Fibroblast of skin of left quadriceps (primary cell): Measurements from ENCODE around the gene RNF39.
A peak's percentile ranks its signal among the peaks of the same experiment; 100 is the strongest.
"Not testable (repeated sequence)": the region's sequence is repeated elsewhere in the genome, so short reads cannot be mapped to it uniquely, and the experiment has no call there.

Experiments
- DNase-seq, 2 experiments: peaks; one replicate each; pipeline ENCODE4 v3.0.0-alpha.2; 2013; ENCODE audit warnings: low read depth in 2 of 2

RNF39 gene

DNA sequence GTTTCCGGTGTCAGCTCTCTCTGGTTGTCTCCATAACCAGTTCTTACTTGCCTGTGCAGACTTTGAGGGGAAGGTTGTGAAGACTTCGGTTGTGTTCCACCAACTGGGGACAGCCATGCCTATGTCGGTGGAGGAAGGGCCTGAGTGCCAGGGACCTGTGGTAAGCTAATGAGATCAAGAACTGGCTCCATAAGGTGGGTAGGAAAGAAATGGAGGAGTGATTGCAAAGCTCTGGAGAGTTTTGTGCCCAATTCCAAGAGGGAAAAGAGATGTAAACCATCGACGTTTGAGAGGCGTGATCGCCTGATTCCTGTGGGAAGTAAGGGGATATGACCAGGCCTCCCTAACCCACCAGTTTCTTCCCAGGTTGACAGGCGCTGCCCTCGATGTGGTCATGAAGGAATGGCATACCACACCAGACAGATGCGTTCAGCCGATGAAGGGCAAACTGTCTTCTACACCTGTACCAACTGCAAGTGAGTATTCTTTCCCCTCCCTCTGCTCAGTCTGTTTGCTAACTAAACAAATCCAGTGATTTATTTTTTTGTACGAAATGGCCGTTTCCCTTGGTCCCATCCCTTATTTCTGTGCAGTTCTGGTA, 13.6 kb downstream of the RNF39 start:
- DNase-seq = no peak

DNA sequence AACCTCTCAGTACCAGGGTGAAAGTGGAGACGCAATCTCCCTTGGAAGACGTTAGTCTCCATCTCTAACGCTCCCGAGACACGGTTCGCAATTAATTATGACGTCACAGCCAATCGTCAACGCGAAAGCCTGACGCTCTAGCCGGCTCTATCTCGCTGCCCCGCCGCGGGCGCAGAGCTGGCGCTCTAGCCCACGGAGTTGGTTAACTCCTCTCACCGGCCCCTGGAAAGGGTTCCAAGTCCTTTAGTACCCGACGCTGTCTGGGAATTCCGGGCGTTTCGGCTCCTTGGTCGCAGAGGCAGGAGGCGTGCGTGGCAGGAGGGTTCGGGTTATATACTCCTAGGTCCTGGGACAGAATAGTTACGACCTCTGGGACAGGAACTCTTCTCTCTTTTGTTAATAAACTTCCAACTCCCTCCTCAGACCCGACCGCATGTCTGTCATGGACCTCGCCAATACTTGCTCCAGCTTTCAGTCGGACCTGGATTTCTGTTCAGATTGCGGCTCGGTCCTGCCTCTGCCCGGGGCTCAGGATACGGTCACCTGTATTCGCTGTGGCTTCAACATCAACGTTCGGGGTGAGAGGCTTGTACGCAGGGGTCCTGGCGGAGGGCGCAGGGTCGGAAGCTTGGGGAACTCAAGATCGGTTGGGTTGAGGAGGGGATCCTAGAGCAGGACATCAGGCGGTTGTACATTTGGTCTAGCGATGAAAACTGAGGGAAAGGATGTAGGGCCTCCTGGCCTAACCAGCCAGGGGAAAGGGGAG, 14.3 kb downstream of the RNF39 start, which contains the start of gene POLR1H:
Gene POLR1H (plus strand): TSS at position 174 of the 766 bp plus-strand sequence. CDS start 260 bp downstream, at position 434.
- DNase-seq = peak; percentile 92 to 93

DNA sequence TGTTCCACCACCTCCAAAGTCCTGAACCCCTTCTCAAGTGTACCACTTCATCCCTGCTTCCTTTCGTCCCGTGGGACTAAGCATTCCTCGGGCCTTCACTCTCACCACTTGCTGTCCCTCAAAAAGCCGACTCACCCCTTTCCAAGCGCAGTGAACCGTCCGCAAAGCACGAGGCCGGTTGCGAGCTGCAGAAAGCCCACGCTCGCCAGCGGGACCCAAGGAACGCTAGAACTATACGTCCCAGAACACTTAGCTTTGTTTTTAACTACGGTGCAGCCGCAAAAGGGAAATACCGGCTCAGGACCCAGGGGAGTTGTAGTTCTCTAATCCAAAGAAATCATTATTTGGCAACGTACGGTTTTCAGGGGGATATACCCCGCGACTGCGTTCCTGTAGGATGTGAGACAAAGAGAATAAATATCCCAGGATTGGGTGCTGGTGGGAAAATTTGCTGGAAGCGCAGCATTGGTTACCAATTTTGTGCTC, 14.9 kb downstream of the RNF39 start:
- DNase-seq = no peak

DNA sequence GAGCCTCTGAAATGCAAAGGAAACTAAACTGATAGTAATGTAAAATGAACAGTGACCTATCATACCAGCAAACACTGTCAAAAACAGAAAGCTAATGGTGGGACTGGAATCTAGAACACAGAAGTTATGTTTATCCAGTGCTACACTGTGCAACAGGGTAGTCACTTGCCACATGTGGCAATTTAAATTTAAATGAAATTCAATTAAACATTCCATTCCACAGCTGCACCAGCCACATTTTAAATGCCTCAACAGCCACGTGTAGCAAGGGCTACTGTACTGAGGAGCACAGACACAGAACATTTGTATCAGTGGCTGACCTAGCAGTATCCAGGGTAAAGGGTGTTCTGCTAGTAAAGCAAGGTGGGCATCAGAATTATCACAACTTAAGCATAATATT, 20.1 kb downstream of the RNF39 start:
- no peak for DNase-seq

DNA sequence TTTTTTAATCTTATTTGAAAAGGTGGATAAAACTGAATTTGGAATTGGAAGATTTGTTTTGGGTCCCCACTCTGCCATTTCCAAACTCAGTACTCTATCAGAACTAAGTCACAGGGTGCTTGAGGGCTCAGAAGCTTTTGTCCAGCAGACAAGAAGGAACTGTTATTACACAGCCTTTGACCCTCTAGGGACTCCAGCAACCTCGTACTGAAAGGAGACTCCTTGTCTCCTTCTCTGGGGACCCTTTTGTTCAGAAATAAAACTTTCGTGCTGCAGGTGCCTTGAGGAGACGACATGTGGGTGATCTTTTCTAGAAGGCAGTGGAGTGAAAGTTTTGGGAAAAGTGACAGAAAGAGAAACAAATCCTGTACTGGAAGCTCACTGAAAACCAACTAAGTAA, 21.9 kb downstream of the RNF39 start:
- no peak for DNase-seq

DNA sequence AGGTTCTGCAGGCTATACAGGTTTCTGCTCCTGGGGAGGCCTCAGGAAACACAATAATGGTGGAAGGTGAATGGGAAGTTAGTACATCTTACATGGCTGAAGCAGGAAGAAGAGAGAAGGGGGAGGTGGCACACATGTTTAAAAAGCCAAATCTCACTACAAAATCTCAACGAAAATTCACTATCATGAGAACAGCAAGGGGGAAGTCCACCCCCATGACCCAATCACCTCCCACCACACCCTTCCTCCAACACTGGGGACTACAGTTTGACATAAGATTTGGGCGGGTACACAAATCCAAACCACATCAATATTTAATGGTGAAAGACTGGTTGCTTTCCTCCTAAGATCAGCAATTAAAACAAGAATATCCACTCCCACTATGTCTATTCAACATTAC, 28.3 kb downstream of the RNF39 start:
- DNase-seq = no peak

DNA sequence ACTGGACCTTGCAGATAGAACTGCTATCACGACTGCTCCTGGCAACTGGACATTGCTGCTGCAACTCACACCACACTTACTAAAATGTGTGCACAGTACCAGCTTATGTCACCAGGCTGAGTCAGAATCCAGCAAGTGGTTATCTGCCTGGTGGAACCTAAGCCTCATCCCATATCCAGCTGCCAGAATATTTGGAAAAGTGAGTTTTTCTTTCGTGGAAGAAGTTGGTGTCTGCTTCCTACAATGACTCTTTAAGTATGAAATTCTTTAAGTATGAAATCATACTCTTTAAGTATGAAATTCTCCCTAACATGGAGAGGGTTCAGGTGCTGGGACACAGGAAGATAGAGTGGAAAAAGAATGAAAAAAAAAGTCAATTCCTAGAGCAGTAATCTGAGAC, 30.9 kb downstream of the RNF39 start:
- peak in 1 of 2 experiments; percentile 25 for DNase-seq

DNA sequence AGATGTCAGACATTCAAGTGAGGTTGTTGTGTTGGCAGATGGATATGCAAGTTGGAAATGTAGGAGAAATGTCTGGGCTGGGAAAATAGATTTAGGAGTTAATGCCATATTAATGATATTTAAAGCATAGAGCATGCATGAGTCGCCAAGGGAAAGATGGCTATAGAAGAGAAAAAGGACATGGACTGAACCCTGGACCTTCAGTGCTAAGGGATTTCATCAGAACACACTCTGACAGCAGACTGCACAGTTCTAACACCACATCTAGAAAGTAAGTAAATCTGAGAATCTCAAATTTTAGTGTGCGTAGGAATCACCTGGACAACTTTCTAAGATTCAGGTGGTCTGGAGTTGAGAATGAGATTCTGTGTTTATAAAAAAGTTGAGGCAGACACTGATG, 31.8 kb downstream of the RNF39 start:
- DNase-seq = no peak

DNA sequence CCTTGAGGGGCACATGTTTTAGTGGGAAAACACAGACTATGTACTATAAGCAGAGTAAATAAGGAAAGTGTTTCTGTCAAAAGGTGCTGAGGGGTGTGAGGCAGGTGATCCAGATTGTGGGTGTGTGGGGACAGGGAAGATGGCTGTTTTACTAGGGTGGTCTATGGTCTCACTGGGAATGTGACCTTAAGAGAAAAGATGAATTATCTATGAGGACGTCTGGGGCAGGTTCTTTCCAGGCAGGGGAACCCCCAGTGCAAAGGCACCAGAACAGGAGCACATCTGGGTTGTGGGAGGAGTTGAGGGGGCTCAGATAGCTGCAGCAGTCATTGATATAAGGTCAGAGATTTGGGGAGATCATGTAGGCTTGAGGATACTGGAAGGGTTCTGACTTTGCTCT, 32.7 kb downstream of the RNF39 start:
- no peak for DNase-seq

DNA sequence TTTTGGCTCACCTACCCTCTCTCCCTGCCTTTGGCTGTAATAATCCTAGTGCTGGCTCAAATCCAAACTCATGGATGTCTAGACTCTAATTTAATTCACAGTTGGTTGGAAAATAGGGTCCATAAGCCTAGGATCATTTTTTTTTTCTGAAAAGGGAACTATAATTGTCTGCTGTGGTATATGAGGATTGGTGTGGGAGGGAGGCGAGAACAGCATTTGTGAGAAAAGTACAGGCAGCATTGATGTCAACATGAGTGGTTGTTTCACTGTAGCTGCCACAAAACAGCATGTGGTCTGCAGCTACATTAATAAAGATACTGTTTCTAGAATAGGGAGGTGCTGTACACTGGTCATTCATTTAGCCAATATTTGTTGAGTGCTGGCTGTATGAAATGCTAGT, 33.1 kb downstream of the RNF39 start:
- DNase-seq = no peak

DNA sequence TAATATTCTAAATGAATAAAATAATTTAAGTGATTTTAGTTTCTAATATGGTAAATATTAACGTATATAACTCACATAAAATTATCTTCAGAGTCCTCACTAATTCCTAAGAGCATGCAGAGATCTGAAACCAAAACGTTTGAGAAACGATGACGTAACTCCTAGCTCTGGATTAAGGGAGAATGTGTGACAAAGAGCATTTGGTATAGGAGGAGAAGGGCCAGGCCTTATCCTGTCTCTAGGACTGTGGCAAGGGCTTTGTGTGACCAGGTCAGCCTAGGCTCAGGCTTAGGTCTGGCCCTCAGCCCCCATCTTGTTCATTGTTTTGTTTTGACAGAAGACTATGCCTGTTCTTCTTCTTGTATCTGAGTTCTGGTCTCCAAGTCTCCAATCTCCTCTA, 33.7 kb downstream of the RNF39 start:
- no peak for DNase-seq

DNA sequence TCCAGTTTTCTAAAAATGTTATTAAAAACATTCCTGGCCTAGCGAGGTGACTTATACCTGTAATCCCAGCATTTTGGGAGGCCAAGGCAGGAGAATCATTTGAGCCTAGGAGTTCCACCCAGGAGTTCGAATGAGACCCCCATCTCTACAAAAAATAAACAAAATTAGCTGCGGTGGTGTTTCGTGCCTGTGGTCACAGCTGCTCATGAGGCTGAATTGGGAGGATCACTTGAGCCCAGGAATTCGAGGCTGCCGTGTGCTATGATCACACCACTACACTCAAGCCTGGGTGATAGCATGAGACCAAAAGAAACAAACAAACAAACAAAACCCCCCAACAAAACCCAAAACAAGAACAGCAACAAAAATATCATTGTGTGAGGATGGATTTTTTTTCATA, 34.3 kb downstream of the RNF39 start:
- DNase-seq = no peak

DNA sequence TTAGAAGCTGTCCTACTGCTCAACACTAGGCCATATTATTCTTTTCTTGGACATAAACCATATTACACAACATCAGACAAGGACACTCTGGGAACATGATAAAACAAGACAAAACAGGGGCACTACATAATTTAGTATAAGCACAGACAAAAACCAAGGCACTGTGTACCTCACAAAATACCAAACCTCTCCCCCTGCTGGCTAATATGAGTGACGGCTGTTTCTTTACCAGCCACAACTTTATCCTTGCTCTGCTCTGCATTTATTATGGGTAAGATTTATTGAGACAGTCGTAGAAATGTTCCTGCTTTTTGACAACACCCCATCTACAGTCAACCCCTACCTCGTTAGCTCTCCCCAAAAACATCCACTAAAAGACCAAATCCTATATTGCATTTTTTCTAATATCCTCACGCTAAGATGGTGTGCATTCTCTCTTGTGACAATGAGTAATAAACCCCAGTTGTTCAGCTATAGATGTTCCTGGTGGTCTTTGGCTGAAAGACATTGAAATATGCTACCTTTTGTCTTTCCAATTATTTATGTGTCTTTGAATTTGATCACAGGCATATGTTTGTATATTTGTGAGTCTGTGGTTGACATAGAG, 38.3 kb downstream of the RNF39 start:
- DNase-seq = no peak

DNA sequence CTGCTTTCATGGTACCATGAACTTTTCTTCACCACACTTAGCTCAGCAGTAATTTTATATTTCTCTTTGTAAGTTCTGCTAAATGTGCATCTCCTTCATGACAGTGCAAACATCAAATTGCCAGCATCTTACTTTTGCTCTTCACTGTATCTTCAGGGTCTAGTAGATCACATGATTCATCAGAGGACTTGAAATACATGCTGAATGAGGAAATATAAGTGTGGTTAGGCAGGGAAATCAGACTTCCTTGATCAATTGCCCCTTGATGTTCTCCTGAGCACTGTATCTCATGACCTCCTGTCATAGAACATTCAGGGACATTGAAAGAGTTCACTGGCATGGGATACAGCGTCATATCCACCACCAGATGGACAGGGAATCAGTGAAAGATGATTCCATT, 39.8 kb downstream of the RNF39 start:
- DNase-seq = no peak

DNA sequence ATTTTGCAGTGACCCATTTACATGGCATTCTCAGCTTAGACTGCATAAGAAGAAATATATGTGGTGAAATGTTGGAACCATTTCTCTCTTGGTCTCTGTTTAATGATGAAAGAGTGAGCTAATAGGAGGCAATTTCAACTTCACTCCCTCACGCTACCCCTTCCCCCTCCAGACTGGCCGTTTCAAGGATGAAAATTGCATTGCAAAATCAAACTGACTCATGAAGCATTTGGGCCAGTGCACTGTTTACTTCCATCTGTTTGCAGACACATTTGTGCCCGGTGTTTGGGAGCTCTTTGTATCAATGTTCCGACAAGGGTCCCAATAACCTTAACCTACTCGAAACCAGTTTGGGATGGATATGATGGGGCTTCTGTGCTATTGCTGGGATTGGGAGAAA, 42.1 kb downstream of the RNF39 start:
- peak; percentile 18 to 29 for DNase-seq

DNA sequence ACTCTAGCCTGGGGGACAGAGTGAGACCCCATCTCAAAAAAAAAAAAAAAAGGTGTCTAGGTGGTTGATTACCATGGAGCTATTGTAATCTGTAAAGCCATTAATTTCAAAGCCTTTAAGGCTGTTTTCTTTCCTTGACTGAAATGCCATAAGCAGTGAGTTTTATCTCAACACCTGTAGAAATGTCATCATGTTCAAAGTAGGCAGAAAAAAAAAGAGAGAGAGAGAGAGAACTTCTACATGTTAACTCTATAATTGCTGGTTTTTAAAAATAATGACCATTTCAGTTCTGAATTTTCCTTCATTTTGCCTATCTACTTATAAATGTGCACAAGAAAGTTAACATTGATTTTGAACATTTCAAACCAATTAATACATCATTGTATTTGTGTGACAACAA, 44.2 kb downstream of the RNF39 start:
- DNase-seq = no peak

DNA sequence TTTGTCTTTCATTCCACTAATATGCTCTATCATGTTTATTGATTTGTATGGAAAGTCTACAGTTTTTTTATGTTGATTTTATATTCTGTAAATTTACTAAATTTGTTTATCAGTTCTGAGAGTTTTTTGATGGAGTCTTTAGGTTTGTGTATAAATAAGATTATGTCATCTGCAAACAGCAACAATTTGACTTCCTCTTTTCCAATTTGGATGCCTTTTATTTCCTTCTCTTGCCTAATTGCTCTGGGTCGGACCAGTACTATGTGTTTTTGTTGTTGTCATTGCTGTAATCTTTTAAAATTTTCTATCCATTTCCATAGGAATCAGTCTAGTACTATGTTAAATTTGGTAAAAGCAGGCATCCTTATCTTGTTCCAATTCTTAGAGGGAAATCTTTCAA, 46.0 kb downstream of the RNF39 start:
- DNase-seq = no peak

DNA sequence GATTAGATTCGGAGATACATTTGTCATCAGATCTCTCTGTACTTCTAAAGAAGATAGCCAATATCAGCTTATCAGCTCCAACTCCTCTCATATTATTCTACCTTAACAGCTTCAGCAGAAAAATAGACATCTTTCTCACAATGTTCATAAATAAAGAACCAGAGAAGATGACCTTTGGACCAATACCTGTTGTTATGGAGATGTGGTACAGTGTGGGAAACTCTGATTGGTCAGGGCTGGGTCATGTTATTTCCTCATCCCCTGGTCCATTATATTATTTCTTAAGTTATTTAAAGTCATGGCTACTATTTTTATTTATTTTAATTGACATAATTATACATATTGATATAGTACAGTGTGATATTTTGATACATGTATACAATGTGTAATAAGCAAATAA, 50.4 kb downstream of the RNF39 start:
- no peak for DNase-seq

DNA sequence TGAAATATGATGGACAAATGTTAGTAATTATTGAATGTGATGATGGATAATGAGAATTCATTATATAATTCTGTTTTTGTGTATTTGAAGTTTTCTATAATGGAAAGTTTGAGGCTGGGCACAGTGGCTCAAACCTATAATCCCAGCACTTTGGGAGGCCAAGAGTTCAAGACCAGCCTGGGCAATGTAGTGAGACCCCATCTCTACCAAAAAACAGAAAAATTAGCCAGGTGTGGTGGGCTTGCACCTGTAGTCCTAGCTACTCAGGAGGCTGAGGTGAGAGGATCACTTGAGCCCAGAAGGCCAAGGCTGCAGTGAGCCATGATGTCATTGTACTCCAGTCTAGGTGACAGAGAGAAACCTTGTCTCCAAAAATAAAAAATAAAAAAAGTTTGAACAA, 52.9 kb downstream of the RNF39 start:
- DNase-seq = not testable (repeated sequence)

DNA sequence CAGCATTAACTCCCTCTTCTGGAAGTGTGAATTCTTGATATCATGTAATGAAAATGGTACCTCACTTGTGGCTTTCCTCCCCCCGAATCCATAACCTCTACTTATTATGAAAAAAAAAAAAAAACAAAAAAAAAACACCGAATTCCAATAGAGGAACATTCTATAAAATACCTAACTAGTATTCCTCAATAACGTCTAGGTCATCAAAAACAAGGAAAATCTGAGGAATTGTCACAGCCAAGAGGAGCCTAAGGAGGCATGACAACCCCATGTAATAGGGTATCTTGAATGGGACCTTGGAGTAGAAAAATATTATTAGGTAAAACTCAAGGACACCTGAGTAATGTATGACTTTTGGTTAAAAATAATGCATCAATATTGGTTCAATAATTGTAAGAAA, 53.4 kb downstream of the RNF39 start:
- no peak for DNase-seq

DNA sequence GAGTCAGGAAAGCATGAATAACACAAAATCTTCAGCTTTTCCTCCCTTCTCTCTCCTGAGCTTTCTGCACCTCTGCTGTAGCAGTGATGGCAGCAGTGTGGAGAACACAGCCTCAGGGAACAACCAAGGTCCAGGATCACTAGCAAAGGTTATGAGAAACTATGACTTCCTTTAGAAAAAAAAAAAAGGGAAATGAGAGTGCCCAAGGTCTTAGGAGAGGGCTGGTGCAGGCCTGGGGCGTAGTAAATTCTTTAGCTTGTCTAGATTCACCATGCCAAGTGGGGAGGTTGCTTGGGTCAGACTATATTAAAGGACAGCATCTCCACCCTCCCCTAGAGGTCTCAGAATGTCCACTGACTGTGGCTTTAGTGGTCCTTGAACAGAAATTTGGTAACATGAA, 54.9 kb downstream of the RNF39 start:
- no peak for DNase-seq
